Measurements from ENCODE around the gene MGMT.

MGMT gene

DNA sequence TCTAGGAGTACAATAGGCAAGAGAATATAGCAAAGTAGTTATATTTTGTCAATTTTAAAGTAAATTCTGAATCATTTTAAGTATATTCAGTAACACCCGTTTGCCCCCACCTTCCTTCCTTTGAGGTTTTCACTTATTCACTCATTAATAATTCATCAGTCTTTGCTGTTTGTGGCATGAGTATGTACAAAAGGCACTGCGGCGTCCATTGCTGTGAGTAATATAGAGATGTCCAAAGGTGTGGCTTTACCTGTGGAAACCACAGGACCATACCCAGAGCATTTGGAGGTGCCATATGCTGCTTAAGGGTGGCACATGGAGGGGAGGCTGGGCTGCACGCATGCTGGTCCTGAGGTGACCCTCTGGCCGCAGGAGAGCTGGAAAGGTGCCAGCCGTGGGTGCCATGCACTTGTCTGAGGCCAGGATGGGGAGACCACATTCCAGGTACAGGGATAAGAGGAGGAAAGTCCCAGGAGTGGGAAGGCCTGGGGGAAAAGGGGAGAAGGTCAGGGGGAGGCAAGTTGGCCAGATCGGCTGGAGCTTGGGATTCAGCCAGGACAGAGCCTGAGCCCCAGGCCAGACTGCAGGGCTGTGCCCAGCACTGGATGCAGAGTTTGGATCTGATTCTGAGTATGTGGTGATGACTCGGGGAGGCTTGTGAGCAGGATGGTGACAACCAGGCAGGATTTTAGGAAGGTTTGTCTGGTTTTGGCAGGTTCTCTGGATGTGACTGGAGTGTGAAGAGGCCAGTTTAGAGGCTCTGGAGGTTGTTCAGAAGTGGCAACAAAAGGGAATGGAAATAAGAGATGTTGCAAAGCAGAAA is 223.4 kb downstream of the MGMT start:
- DNase-seq (ENCODE audit: low spot score): peak; percentile 5

DNA sequence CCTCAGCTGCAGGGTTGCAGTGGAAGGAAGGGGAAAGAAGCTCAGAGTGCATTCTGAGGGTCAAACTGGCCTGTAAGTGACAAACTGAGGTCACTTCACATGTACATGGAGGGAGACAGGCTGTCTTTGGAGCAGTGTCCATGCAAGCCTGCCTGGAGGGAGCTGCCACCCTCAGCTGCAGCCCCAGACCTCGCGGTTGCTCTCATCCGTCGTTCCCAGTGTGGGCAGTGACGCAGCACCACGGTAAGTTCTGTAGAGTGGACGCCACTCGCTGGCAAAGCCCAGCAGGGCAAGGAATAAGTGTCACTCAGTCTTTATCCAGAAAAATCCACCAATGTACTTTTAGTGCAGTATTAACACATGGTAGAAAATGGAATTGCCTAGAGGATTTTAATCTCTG is 225.7 kb downstream of the MGMT start:
- DNase-seq (ENCODE audit: low spot score): no peak

- no peak for DNase-seq (ENCODE audit: low spot score)
Observed at GRCh38 chr10:129693382-129693781, 226.3 kb downstream of the MGMT start.

GRCh38 chr10:129694184-129694583 is 227.1 kb downstream of the MGMT start:
- no peak for DNase-seq (ENCODE audit: low spot score)

DNA sequence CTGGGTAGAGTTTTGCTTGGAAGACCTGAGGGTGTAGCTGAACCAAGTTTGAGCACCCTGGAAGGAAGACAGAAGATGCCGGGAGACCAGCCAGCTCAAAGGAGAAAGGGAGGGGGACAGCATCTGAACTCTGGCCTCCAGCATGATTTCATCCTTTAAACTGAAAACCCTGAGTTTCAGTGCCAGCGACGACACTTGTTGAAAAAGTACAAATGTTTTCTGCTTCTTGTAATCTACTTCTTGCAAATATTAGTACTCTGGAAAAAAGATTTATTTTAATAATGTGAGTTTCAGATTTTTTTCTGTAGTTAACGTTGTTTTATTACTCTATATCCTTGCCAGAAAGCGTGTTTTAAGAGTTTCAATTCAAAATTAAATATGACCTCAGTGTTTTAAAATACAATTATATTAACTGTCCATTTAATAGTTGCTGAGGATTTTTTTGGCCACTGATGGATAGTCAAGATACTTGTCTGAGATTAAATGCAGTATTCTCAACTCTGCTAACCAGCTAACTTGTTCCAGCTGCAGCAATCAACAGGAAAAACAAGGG is 227.7 kb downstream of the MGMT start:
- DNase-seq (ENCODE audit: low spot score): no peak

GRCh38 chr10:129695671-129696070 is 228.6 kb downstream of the MGMT start:
- no peak for DNase-seq (ENCODE audit: low spot score)

GRCh38 chr10:129696636-129697035 is 229.6 kb downstream of the MGMT start:
- no peak for DNase-seq (ENCODE audit: low spot score)

- DNase-seq (ENCODE audit: low spot score): no peak
Observed at GRCh38 chr10:129697463-129698247, 230.6 kb downstream of the MGMT start.

DNA sequence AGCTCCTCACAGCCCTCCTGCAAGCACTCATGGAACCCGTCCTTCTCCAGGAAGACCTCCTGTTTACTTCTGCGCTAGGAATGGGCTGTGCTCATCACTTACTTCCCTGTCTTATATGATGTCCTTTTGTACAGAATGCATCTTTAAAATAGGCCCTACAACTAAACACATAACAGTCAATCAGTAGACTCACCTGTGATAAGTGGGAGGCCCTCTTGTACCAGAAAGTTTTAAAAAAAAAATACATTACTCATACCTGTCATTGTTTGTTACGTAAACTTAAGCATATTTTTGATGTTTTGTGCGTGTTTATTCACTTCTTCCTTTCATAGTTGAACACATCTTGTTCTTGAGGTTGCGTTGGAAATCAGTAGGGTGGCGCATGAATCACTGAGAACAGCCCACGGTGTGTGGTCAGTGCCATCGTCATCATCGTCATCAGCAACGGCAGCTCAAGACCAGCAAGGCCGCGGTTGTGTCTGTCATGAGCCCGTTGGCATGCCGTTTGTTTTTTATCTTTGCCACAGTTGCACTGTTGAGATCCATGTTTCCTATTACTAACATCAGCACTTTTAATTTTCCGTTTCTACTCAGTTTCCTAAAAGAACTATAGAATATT is 232.8 kb downstream of the MGMT start:
- no peak for DNase-seq (ENCODE audit: low spot score)

- DNase-seq (ENCODE audit: low spot score): no peak
Observed at GRCh38 chr10:129702605-129703004, 235.6 kb downstream of the MGMT start.

DNA sequence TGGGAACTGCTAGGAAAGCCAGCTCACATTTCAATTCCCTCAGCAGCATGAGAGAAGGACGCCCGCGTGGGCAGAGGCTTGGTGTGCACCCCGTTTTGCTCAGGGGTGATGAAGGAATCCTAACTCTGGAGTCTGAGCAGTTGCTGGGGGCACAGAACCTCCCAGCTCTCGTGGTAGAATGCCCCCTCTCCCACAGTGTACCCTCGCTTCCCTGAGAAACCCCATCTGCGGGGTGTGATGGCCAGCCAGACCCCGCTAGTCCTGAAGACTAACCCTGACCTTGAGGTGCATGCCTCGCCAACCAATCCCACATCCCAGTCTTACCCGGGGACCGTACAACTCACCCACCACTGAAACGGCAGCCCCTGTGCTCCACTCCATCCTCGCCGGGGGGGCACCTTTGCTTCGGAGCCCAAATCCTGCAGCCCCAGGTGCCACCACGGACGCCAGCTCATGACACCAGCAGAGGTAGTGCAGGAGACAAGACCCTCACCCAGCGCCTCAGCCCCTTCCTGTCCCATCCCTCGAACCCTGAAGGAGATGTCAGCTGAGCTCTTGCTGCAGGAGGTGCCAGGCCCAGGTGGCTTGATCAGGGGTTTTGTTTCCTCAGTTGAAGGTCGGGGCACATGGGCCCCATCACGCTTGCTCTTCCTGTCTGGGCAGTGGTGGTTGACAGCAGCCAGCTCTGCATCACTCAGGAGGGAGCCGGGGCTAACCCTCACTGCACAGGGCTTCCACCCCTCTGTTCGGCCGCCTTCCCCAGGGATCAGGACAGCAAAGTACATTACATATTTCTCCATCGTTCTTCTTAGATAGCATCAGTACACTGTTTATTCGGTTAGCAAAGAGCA is 236.5 kb downstream of the MGMT start:
- no peak for DNase-seq (ENCODE audit: low spot score)

DNA sequence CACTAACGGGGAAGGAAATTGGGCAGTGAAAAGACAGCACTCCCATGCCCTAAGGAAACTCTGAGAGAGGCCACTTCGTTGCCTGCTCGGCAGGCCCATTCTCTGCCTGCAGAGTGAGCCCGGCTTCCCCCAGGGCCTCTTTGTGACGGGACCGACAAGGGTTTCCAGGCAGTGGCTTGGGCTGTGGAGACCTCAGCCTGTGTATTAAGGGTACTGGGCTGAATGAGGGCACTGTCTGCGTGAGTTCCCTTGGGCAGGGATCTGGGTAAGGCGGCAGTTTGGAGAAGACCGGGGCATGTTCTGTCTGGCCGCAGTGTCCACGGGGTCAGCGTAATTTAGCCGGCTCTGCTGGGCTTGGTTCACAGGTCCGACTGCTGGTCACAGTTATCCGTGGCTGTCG is 237.2 kb downstream of the MGMT start:
- DNase-seq (ENCODE audit: low spot score): no peak

- peak; percentile 76 for DNase-seq (ENCODE audit: low spot score)
Observed at GRCh38 chr10:129704786-129705525, 237.9 kb downstream of the MGMT start.

DNA sequence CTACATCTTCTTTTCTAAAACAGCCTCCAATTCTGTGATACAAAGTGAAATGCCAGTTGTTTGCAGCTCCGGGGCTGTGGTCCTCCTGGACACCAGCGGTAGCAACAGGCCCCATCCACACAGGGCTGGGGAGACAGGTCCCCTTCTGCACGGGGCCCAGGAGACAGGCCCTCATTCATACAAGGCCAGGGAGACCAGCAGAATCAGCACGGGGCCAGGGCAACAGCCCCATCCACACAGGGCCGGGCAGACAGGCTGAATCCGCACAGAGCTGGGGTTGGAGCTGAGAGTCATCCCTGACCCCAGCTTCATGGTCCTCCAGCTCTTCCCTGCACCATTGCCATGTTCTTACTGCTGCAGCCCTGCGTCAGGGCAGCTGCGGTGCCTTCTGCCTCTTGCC is 238.6 kb downstream of the MGMT start:
- DNase-seq (ENCODE audit: low spot score): no peak

DNA sequence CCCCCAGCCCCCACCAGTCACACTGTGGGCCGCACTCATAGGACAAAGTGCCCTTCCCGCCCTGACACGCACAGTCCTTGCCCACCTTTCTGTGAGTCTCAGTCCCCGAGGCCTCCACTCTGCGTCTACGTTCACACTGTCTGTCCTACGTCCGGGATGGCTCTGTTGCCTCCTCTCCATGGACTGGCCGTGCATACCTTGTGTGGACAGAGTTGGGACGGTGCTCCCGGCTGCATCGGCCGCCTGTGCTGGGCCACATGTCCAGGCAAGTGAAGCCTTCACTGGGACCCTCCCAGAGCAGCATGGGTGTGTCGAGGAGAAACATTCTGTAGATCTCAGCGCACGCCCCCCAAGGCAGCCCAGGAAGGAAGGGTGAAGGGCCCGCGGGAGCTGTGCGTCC is 239.0 kb downstream of the MGMT start:
- DNase-seq (ENCODE audit: low spot score): no peak

DNA sequence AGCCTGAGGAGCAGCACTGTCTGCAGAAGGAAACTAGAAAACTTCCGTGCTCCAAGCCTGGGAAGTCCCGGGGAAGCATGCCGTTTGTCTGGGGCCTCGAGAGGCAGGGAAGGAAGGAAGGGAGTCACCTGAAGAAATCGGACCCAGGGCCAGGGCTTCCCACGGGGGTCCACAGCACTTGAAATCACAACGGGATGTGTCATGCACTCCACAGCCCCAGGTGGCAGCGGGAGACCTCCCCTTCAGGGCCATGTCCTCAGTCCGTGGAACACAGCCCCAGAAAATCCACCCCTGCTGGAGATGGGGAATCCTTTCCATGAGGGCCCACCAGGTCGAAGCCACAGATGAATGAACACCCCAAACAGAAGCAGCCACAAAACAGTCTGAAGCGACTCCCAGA is 239.5 kb downstream of the MGMT start:
- no peak for DNase-seq (ENCODE audit: low spot score)

DNA sequence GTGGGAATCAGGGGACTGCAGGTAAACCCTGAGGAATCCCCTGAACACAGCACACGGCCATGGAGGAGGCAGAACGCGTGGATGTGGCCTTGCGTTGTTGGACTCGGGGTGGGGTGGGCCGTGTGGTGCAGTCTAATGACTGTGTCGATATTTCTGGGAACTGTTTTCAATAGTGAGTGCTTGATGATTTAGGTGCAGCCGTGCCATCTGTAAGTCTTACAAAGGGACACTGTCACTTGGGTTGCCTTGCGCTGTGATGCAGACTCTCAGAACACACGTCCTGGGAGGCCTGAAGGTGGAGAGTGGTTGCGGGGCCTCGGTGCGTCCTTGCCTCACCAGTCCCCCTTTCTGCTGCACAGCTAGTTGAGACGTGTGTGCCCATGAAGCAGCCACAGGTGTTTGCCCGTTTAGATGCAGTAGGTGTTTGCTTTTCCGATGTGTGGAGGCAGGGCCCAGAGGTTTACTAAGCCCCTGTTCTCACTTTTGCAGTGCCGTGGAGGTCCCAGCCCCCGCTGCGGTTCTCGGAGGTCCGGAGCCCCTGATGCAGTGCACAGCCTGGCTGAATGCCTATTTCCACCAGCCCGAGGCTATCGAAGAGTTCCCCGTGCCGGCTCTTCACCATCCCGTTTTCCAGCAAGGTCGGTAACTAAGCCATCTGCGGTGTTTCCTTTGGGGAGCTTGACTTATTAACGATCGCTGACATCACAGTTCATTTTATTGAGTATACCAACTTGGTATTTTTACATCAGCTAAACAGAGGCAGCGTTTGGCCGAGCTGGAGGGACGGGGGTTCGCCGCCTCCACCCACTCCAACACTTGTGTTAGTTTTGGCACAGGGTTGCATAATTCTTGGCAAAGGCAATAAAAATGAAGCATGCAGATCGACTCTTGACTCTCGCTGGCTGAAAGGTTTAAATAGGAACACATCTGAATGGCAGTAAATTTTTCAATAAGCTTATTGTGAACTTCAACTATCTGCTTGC is 240.7 kb downstream of the MGMT start:
- no peak for DNase-seq (ENCODE audit: low spot score)

GRCh38 chr10:129709101-129709500 is 242.1 kb downstream of the MGMT start:
- DNase-seq (ENCODE audit: low spot score): no peak

DNA sequence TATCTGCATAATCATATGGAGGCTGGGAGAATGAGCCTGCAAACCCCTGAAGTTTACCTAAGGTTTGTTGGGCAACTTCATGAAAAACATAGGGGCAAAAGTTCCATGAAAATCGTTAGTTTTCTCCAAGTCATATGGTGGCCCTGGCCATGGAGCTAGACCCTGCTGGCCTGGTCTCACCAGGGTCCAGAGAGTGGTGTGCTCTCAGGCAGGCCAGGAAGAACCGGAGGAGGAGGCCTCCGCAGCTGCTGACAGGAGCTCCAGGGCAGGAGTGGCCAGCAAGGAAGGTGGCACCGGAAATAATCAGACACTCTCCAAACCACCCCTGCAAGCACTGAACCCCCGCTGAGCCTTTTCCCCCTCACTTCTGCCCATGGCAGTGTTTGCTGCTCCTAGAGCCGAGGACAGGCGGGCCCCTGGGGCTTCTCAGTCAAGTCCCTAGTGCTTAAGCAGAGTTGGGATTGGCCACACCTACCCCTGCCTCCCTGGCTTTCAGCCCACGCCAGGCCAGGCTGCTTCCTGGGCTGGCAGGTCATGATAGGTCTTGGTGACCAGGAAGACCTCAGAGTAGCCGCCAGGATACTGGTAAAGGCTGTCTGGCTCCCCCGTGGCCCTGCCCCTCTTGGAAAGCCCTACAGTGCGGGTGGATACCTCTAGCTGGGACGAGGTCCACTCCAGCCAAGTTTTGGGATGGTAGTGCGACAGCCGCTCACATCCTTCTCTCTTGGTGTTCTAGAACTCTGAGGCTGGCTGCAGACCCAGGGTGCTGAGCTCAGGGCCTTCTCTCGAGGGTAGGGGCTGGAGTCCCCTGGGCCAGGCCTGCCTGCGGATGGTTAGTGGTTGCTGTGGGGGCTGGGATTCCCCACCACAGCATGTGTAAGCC is 242.8 kb downstream of the MGMT start:
- no peak for DNase-seq (ENCODE audit: low spot score)
